HG02798 (cell line): Measurements from ENCODE around the gene GOLPH3.
"Not testable (repeated sequence)": the region's sequence is repeated elsewhere in the genome, so short reads cannot be mapped to it uniquely, and the experiment has no call there.

Experiments
- ATAC-seq: cut with Tn5 transposase; IDR thresholded peaks from one replicate; pipeline ENCODE4 v1.9.1; 2021; ENCODE audit warnings: mild to moderate bottlenecking; ENCODE audit not compliant: unreplicated experiment, poor library complexity

The GOLPH3 gene

GRCh38 chr5:32172186-32172911 lies 1.8 kb downstream of the GOLPH3 start:
- not testable (repeated sequence) for ATAC-seq

GRCh38 chr5:32170303-32171151 lies 3.6 kb downstream of the GOLPH3 start:
- ATAC-seq, result no peak

DNA sequence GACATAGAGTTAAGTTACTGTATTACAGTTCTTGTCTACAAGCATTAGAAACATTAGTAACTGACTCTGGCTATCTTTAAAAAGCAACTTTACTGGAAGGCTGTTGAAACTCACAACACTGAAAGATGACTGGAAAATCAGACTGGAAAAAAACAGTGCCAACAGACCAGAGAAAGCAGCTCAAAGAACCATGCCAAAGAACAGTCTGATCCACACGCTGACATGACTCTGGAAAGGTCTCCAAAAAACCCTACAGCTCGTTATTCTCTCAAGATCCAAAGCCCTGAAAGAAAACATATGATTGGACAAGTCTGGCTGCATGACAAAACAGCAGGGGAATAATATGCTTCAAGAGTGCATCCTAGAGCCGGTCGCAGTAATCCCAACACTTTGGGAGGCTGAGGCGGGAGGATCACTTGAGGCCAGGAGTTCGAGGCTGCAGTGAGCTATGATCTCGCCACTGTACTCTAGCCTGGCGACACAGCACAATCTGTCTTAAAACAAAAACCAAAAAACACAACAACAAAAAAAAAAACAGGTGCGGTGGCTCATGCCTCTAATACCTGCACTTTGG lies 5.6 kb downstream of the GOLPH3 start:
- ATAC-seq, result no peak

DNA sequence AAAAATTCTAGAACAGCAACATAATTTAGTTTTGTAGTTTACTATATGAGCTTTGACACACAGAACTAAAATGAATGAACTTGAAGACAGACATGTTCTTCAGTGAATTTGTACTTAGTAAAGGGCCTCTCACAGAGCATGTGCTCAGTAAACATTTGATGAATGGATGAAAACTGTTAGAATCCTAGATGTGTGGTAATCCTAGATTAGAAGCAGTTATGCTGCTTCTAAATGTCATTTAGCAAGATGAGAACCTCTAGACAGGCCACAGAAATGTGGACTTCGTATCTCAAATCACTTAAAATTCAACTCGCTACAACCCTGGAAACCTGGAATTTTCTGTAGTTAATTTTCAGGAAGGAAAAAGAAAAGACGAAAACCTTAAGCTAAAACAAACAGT lies 8.5 kb downstream of the GOLPH3 start:
- no peak for ATAC-seq

GRCh38 chr5:32163785-32164184 lies 10.3 kb downstream of the GOLPH3 start:
- peak; percentile 67 for ATAC-seq

- ATAC-seq, result no peak
These were observed 11.1 kb downstream of the GOLPH3 start for GRCh38 chr5:32163053-32163452.

GRCh38 chr5:32160228-32160627 lies 13.9 kb downstream of the GOLPH3 start:
- no peak for ATAC-seq

GRCh38 chr5:32159328-32160072 lies 14.6 kb downstream of the GOLPH3 start:
- ATAC-seq, result no peak

- no peak for ATAC-seq
These were observed 15.5 kb downstream of the GOLPH3 start for GRCh38 chr5:32158679-32158975.

DNA sequence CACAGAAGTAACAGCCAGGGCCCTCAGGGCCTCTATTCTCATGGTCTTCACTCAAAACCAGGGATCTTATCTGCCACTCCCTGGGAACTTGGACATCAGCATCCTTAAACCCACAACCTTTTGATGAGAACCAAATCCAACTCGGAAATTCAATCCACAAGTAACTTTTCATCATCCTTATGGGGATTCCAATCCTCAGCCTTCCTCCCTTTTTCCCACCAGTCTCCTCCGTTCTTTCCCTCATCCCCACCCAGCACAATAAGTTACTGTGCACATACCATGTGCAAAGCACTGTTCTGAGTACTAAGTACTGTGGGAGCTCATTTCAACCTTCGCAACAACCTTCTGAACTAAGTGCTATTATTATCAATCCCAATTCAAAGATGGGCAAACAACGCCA lies 17.0 kb downstream of the GOLPH3 start:
- ATAC-seq, result no peak

DNA sequence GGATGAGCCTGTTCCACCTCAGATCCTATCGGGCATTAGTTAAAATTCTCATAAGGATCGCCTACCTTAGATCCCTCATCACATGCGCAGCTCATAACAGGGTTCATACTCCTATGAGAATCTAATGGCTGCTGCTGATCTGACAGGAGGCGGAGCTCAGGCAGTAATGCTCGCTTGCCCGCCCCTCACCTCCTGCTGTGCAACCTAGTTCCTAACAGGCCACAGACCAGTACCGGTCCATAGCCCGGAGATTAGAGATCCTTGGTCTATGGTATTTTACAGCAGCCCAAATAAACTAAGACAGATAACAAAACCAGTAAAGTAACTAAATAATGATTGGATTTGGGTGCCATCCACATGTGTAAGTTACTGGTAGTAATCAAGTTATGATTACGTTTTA lies 17.5 kb downstream of the GOLPH3 start:
- ATAC-seq, result no peak

GRCh38 chr5:32155211-32155610 lies 18.9 kb downstream of the GOLPH3 start:
- no peak for ATAC-seq

DNA sequence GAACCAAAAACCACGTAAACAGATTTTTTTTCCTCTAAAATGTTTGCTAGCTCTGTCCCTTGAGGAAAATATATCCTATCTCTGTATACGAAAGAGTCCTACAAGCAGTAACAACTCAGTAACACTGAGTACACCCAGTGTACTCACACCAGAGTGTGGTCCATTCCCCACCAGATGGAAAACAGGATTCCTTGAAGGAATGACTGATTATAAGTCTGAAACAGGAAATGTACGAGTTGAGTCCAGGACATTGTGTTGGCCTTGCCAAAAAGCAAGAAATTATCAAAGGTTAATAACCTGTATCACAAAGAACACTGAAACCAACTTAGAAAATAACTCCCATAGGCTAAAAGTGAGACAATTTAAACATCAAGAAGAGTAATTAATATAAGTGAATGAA lies 20.4 kb downstream of the GOLPH3 start:
- ATAC-seq, result no peak

DNA sequence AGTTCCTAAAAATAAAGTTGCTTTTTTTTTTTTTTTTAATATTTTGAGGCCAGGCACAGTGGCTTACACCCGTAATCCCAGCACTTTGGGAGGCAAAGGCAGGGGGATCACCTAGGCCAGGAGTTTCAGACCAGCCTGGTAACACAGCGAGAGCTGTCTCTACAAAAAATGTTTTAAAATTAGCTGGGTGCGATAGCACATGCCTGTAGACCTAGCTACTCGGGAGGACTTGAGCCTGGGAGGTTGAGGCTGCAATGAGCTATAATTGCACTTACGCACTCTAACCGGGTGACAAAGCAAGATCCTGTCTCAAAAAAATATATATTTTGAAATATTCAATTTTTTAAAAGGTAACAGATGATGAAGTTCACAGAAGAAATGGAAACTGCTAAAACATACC lies 22.9 kb downstream of the GOLPH3 start:
- ATAC-seq, result no peak

DNA sequence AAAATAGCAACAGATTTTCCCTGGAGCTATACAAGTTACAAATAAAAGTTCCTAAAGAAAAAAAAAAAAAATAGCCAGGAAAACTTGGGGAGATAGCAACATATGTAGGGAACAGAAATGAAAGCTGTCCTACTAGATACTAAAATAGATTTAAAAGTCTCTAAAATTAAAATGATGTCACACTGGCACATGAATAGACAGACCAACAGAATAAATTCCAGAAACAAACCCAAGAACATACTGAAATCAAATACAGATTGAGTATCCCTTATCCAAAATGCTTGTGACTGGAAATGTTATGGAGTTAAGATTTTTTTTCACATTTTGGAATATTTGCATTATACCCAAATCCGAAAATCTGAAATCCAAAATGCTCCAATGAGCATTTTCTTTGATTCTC lies 23.8 kb downstream of the GOLPH3 start:
- ATAC-seq, result no peak

DNA sequence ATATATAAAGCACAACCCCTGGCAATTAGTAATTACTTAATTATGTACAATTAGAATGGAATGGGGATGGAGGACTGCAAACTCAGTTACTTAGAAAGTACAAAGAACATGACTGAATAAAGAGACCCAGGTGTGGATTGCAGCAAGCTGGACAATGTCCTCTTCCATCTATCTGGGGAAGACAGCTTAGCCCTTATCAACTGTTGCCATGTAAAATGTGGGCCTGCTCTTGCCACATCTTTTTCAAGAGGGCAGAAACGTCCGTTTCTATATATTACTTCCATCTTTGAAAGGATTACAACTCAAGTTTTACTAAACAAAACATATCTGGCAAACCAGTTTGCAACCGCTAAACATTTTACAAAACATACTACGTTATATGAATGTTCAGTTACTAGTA lies 26.2 kb downstream of the GOLPH3 start:
- no peak for ATAC-seq

DNA sequence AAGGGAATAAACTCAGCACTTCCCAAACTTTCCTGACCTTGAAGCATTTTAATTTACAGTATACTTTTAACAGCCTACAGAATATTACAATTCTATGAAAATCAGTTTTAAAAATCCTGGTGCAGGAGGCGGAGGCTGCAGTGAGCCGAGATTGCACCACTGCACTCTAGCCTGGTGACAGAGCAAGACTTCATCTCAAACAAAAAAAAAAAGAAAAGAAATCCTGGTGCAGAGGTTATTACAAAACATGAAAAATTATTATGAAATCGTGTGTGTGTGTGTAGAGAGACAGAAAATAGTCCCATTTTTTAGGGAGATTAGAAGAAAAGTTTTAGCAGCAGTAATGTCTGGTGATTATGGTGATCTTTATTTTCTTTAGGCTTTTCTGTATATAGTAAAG lies 26.9 kb downstream of the GOLPH3 start:
- no peak for ATAC-seq

DNA sequence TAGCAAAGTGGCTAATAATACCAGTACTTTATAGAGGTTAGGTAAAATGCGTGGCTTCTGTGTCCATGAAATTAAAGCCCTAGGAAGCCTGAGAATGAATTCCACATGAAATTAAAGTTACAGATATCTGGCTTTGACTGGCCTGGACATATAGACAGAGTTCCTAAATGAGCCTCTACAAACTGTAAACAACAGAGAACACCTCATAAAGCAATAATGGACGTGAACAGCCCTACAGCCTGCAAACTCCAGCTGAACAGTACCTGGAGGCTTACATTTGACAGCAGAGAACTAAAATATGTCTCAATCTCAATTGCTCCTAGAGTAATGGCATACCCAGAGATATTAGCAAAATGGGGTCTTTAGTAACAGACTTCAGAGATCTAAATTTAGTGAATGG lies 28.7 kb downstream of the GOLPH3 start:
- ATAC-seq, result no peak

DNA sequence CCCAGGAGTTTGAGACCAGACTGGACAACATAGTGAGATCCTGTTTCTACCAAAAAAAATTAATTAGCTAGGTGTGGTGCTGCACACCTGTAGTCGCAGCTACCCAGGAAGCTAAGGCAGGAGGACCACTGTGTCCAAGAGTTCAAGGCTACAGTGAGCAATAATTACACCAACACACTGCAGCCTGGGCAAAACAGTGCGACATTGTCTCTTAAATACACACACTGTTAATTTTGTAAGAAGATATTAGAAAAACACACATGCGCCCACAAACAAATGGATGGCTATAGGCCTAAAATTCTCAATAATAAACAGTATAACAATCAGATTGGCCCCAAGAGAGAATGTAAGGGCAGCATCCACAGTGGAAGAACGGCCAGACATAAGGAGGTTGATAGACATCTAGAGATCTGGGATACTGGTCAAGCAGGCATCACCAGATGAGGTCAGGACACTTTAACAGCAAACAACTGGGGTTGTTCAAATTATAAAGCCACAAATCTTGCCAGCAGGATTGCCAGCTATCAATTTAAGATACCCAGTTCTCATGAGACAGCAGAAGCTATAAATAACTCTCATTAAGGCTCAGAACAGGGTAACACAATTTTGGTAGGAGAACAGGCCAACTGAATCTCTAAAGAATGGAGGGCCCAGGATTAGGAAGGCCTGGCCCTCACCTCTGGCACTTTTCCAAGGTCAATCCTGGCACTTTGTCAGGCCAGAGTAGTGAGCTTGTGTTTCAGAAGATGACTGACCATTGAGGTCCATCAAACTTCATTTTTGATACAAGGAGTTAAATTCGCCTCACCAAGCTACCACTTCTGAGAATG lies 29.5 kb downstream of the GOLPH3 start:
- no peak for ATAC-seq
